GM12801 (cell line): ENCODE data around the gene NACC1.

Experiments used
- CTCF ChIP-seq: IDR thresholded peaks from one replicate; pipeline ENCODE4 v1.5.1; 2011; ENCODE audit warnings: control low read depth; ENCODE audit not compliant: insufficient read length; ENCODE audit errors: extremely low read depth

The NACC1 gene

DNA sequence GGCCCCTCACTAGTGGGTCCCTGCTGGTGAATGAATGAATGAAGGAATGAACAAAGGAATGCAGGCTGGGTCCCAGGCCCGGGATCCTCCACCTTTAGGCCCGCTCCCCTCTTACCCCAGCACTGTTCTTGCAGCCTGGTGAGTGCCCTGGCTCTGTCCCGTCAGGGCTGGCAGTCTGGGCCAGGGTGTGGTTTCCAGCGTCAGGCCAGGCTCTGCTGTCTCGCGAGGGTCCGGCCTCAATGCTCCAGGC is 15.7 kb upstream of the NACC1 start:
- no peak for TF ChIP-seq CTCF

GRCh38 chr19:13102666-13103580 is 15.1 kb upstream of the NACC1 start, which contains the start of gene LYL1:
TSS of gene LYL1 (minus strand) at chr19:13102858. CDS start at chr19:13101171, 1,687 bp downstream.
- TF ChIP-seq CTCF: no peak

GRCh38 chr19:13103581-13104359 is 14.3 kb upstream of the NACC1 start:
- TF ChIP-seq CTCF: no peak

DNA sequence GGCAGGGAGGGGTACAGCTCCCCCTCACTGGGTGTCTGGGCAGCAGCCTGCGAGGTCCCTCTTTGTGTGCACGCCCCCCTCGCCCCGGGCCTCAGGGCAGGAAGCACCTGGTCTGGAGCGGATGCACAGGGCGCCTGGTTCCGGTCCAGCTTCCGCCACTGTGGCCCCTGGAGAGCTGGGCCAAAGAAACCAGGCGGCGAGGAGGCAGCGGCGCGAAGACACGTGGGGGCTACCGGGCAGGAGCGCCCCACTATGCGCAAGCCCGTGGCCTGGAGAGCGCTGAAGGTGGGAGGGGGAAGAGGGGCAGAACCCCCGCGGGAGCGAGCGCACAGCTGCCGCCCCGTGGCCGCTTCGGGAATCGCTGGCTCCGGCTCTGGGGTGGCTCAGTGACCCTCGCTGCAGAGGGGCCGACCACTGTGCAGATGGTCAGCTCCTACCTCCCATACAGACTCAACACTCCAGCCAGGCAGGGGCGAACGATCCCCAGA is 13.7 kb upstream of the NACC1 start:
- TF ChIP-seq CTCF: peak; percentile 14

DNA sequence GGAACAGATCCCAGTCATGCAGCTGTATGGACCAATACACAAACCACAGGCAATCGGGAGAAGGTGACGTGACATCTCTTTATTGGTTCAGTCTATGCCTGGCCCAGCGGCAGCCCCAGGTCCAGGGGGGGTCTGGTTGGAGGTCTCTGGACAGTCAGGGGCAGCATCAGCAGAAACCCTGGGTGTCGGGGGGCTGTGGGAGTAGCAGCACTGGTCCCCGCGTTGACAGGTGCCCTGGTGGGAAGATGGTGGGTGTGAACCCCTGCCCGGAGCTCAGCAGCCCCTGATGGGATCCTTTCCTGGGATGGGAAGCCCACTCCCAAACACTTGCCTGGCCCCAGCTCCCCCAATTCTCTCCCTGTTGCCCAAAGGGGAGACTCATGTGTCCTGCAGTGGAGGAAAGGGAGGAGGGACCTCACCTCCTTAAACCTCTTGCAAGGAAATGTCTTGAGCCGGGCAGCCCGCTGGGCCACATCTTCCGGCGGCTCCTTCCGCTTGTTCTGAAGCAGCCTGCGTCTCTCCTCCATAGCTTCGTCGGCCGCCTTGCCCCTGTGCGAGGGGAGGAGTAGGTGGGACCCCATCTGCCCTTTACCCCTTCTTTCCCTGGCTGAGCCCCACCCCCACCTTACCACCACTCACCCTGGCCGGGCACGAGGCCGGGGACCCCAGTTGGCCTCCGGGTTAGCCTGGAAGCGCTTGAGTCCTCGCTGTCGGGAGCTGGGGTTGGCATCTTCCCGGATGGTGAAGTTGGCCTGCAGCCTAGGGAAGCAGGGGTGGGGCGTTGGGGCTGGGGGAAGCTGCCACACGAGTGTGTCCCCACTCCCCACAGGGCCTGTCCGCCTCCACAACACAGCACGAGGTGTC is 13.0 kb upstream of the NACC1 start:
- TF ChIP-seq CTCF: no peak

GRCh38 chr19:13109361-13110098 is 8.5 kb upstream of the NACC1 start:
- TF ChIP-seq CTCF: no peak
